GM21367 (cell line): Measurements from ENCODE around the gene CYP2R1.

Experiments used
- ATAC-seq: cut with Tn5 transposase; IDR thresholded peaks from one replicate; pipeline ENCODE4 v1.9.1; 2021; ENCODE audit not compliant: unreplicated experiment

CYP2R1 gene

GRCh38 chr11:14892036-14892556, at the start of gene CYP2R1:
CYP2R1 (minus strand) TSS chr11:14892231; CDS start chr11:14892205, 26 bp downstream.
- ATAC-seq: peak; percentile 95

GRCh38 chr11:14938936-14939335, 46.9 kb upstream of the CYP2R1 start:
- no peak for ATAC-seq

GRCh38 chr11:14934641-14935351, 42.8 kb upstream of the CYP2R1 start:
- no peak for ATAC-seq

- ATAC-seq: no peak
Measured at GRCh38 chr11:14932447-14932846, 40.4 kb upstream of the CYP2R1 start.

GRCh38 chr11:14930369-14930768, 38.3 kb upstream of the CYP2R1 start:
- no peak for ATAC-seq

GRCh38 chr11:14927146-14927545, 35.1 kb upstream of the CYP2R1 start:
- no peak for ATAC-seq

GRCh38 chr11:14924318-14924717, 32.3 kb upstream of the CYP2R1 start:
- ATAC-seq: no peak

- no peak for ATAC-seq
Measured at GRCh38 chr11:14916403-14916802, 24.4 kb upstream of the CYP2R1 start.

GRCh38 chr11:14914536-14914935, 22.5 kb upstream of the CYP2R1 start:
- no peak for ATAC-seq

GRCh38 chr11:14908214-14908880, 16.3 kb upstream of the CYP2R1 start:
- no peak for ATAC-seq

GRCh38 chr11:14907411-14908213, 15.6 kb upstream of the CYP2R1 start:
- peak; percentile 53 for ATAC-seq

GRCh38 chr11:14906993-14907392, 15.0 kb upstream of the CYP2R1 start:
- ATAC-seq: no peak

GRCh38 chr11:14906578-14906977, 14.5 kb upstream of the CYP2R1 start:
- ATAC-seq: no peak

- peak; percentile 55 for ATAC-seq
Measured at GRCh38 chr11:14905104-14906033, 13.3 kb upstream of the CYP2R1 start.

- ATAC-seq: peak; percentile 32
Measured at GRCh38 chr11:14904745-14905103, 12.7 kb upstream of the CYP2R1 start.

GRCh38 chr11:14902650-14903350, 10.8 kb upstream of the CYP2R1 start:
- ATAC-seq: no peak

GRCh38 chr11:14898906-14899305, 6.9 kb upstream of the CYP2R1 start:
- no peak for ATAC-seq

GRCh38 chr11:14898355-14898754, 6.3 kb upstream of the CYP2R1 start:
- ATAC-seq: no peak

- no peak for ATAC-seq
Measured at GRCh38 chr11:14894657-14895598, 2.9 kb upstream of the CYP2R1 start.
